Astrocyte (in vitro differentiated cells and primary cell): ENCODE measurements around the gene ABHD11.

ENCODE experiments used
- CTCF ChIP-seq: IDR thresholded peaks from 2 replicates; pipeline ENCODE4 v1.5.1; 2011; ENCODE audit warnings: low read depth, mild to moderate bottlenecking, inconsistent platforms, low read length, moderate library complexity; ENCODE audit not compliant: insufficient read depth
- EZH2 ChIP-seq: IDR thresholded peaks from 2 replicates; pipeline ENCODE4 v1.6.1; 2012; ENCODE audit warnings: mild to moderate bottlenecking, low read length, inconsistent platforms; ENCODE audit not compliant: insufficient read depth

- no peak for TF ChIP-seq CTCF
- TF ChIP-seq EZH2: no peak
These were observed 48.0 kb downstream of the ABHD11 start for GRCh38 chr7:73690646-73691045.
